ENCODE measurements around the gene DUSP6.

Gene DUSP6

GRCh38 chr12:89364058-89364457 is 11.8 kb upstream of the DUSP6 start:
- Histone ChIP-seq H3K36me3 (no peaks in the 10 kb centered on the region), H3K27me3 (no peaks in the 10 kb centered on the region)
- no peak for TF ChIP-seq CTCF (IDR thresholded peaks at IDR 0.05; ENCODE audit: low read depth, low read length)

GRCh38 chr12:89363582-89363981 is 11.3 kb upstream of the DUSP6 start:
- Histone ChIP-seq H3K36me3 (no peaks in the 10 kb centered on the region), H3K9me3 (no peaks in the 10 kb centered on the region), H3K4me1 (no peaks in the 10 kb centered on the region), H3K4me3 (ENCODE audit: low read depth, low read length) (no peak overlapping the region), H3K27me3 (no peaks in the 10 kb centered on the region)
- no peak for DNase-seq
- TF ChIP-seq CTCF (IDR thresholded peaks at IDR 0.05; ENCODE audit: low read depth, low read length): no peak

More at GRCh38 chr12:89364058-89364457, 11.8 kb upstream of the DUSP6 start:
- no peaks in the 10 kb centered on the region for H3K9me3 ChIP-seq
- H3K4me3 ChIP-seq (ENCODE audit: low read depth, low read length): no peak overlapping the region
- H3K4me1 ChIP-seq: no peaks in the 10 kb centered on the region
- DNase-seq: no peak

- no peaks in the 10 kb centered on the region for H3K9me3 ChIP-seq
- DNase-seq: no peak
- no peak for TF ChIP-seq CTCF (IDR thresholded peaks at IDR 0.05; ENCODE audit: low read depth, low read length)
- no peaks in the 10 kb centered on the region for H3K27me3 ChIP-seq
- no peaks in the 10 kb centered on the region for H3K36me3 ChIP-seq
- no peak overlapping the region for H3K4me3 ChIP-seq (ENCODE audit: low read depth, low read length)
- no peaks in the 10 kb centered on the region for H3K4me1 ChIP-seq
Observed at GRCh38 chr12:89363084-89363483, 10.8 kb upstream of the DUSP6 start.

- H3K36me3 ChIP-seq: no peaks in the 10 kb centered on the region
- H3K9me3 ChIP-seq: no peaks in the 10 kb centered on the region
- H3K4me3 ChIP-seq (ENCODE audit: low read depth, low read length): no peak overlapping the region
- DNase-seq: no peak
- no peaks in the 10 kb centered on the region for H3K4me1 ChIP-seq
- no peak for TF ChIP-seq CTCF (IDR thresholded peaks at IDR 0.05; ENCODE audit: low read depth, low read length)
- H3K27me3 ChIP-seq: no peaks in the 10 kb centered on the region
Observed at GRCh38 chr12:89359615-89360014, 7.3 kb upstream of the DUSP6 start.

- H3K9me3 ChIP-seq: no peaks in the 10 kb centered on the region
- H3K36me3 ChIP-seq: no peaks in the 10 kb centered on the region
- no peak overlapping the region for H3K4me3 ChIP-seq (ENCODE audit: low read depth, low read length)
- no peaks in the 10 kb centered on the region for H3K4me1 ChIP-seq
- TF ChIP-seq CTCF (IDR thresholded peaks at IDR 0.05; ENCODE audit: low read depth, low read length): no peak
- DNase-seq: no peak
- peaks cover 4% of the 10 kb centered on the region; the same call in 1 of the 2 replicates for H3K27me3 ChIP-seq
Observed at GRCh38 chr12:89358805-89359204, 6.5 kb upstream of the DUSP6 start.

- peaks cover 9% of the 10 kb centered on the region; the same call in 1 of the 2 replicates for H3K27me3 ChIP-seq
- DNase-seq: no peak
- no peaks in the 10 kb centered on the region for H3K4me1 ChIP-seq
- no peaks in the 10 kb centered on the region for H3K36me3 ChIP-seq
- no peak overlapping the region for H3K4me3 ChIP-seq (ENCODE audit: low read depth, low read length)
- no peak for TF ChIP-seq CTCF (IDR thresholded peaks at IDR 0.05; ENCODE audit: low read depth, low read length)
- no peaks in the 10 kb centered on the region for H3K9me3 ChIP-seq
Observed at GRCh38 chr12:89357297-89357730, 5.0 kb upstream of the DUSP6 start.
